GM19463 (cell line): ENCODE measurements around the gene PCDH15.
"Not testable (repeated sequence)": the region's sequence is repeated elsewhere in the genome, so short reads cannot be mapped to it uniquely, and the experiment has no call there.

Experiments used
- ATAC-seq: cut with Tn5 transposase; IDR thresholded peaks from one replicate; pipeline ENCODE4 v1.9.1; 2021; ENCODE audit warnings: mild to moderate bottlenecking, moderate library complexity; ENCODE audit not compliant: unreplicated experiment

Gene PCDH15

DNA sequence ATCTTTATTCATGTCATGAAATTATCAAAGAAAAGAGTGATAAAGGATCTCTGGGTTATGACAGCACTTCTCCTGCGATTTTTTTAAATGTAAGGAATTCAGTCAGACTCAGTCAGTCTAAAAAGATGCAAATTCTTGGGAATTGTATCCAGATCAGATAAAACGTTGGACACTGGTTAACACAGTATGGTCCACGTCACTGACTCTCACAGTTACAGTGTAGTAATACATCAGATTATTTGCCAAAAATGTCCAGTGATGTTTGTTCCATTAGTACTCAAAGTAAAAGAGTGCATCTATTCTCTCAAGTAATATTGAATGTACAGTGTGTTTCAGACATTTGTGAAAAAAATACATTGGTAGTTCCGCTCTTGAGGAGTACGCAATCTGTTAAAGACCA, 224.5 kb downstream of the PCDH15 start:
- no peak for ATAC-seq

DNA sequence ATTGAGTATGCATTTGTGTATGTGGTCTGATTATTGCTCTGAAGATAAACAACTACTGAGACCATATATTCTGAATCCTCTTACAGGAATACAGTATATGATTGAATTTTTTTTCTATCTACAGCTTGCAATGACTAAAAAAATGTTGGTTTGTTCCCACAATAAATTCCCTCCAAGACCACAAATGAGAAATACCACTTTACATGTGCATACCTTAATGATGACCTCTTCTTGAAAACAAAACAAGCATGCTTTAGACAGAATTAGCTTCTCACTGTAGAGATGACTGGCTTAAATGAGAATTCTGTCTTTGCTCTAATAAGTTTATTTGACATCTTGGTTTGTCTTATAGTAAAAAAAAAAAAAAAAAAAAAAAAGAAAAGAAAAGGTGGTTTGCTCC, 241.5 kb downstream of the PCDH15 start:
- ATAC-seq = no peak

DNA sequence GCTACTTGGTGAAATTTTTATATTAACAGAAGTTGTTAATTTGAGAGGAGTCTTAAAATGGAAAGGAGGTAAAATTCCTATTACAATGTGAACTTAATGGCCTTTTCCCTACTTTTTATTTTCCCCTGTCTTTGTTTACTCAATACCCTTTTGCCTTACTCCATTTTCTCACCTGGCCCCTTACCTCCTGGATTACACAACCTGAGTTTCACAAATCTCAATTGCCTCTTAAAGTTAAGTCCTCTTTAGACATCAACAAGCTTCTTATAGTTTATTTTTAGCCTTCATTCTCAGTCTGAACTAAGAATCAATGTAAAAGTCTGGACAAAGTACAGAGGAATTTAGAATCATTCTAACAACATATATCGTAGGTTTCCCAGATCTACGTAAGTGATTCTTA, 247.0 kb downstream of the PCDH15 start:
- no peak for ATAC-seq

DNA sequence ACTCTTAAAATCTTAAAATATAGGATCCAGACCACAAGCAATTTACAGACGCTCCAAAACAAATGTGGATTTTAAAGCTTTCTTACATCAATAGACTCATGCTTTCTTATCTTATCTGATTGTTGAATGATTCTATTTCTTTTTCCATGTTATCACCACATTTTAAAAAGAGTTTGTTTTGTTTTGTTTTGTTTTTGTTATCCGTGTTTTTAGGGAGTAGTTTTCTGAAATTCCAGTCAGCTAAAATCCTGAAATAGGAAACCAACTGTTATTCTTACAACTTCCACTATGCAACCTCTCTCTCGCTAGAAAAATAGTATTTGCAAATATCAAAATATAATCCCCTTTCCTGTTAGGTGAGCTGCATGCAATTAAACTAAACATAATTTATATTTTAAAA, 251.0 kb downstream of the PCDH15 start:
- no peak for ATAC-seq

DNA sequence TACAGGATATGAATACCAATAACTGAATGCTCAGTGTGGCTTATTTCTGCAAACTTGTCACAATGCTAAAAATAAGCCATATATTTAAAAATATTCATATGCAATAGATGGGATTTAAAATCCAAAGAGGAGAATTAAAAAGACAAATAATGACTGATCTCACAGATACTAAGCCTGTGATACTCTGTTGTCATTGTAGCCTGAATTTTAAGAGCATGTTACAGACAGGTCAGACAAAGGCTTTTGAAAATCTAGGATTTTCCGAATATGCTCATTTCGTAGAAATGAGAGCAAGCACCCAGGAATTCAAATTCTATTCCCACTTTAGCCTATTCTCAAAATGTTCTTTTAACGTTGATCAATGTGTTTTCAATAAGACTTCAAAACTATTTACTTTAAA, 269.7 kb downstream of the PCDH15 start:
- no peak for ATAC-seq

DNA sequence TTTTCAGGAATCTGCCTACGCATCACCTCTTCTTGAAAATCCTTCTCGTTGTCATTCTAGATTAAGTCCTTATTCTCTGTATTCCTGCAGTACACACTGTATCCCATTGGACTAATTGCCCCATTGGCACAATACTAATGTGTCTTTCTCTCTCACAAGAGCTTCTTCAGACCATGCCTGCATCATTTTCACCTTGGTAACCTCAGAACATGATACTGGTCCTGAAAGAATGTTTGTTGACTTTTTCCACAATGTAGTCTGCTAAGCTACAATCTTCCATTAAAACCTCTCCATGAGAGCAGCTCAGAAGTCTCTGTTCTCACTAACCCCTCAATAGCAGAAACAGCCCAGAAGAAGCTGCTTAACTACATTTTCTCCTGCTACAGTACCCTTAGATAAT, 270.7 kb downstream of the PCDH15 start:
- no peak for ATAC-seq

DNA sequence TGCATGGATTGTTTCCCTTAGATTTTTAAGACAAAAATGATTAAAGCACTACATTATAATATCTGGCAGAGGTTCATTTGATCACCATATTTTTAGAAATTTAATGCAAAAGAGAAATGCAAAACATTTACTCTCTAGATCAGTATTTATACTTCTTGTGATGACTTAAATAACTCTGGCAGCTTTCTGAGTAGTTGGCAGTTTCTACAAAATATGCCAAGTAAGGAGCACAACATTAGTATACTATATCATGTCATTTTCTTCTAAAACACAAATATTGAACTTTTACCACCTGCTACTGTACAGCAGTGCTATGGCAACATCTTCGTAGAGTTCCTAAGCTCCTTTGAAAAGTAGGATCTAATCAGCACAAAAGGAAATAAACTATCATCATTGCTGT, 275.2 kb downstream of the PCDH15 start:
- no peak for ATAC-seq

DNA sequence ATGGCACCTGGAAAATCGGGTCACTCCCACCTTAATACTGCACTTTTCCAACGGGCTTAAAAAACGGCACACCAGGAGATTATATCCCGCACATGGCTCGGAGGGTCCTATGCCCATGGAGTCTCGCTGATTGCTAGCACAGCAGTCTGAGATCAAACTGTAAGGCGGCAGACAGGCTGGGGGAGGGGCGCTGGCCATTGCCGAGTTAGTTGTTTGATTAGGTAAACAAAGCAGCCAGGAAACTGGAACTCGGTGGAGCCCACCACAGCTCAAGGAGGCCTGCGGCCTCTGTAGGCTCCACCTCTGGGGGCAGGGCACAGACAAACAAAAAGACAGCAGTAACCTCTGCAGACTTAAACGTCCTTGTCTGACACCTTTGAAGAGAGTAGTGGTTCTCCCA, 285.8 kb downstream of the PCDH15 start:
- not testable (repeated sequence) for ATAC-seq

DNA sequence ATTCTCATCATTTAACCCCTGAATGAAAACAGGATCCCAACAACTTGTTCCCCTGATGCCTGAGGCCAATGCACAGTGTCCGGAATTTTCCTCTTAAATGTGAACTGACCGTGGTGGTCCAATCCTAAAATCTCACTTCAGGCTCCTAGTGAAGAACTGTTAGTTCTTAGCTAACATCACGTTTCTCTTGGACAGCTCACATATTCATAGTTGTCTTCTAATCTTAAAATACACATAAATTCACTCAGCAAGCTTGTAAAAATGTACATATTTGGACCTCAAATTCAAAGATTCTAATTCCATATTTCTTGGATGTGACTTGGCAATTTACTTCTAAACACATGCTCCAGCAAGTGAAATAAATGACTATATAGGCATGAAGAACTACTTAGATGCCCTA, 297.2 kb downstream of the PCDH15 start:
- no peak for ATAC-seq

DNA sequence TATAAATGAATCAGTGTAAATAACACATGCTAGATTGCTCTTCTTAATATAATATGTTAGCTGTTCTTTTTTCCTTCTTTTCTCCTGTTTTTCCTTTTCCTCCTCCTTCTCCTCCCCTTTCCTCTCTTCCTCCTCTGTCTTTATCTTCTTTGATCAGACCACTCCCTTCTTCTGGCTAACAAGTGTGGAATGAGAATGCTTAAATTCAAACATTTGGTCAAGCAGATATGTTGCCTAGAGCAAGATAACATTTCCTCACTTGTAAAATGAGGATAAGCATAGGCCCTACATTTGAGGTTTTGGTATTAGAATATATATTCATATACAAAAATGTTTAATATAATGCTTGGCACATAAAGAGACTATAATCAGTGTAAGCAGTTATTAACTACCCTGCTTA, 299.1 kb downstream of the PCDH15 start:
- ATAC-seq = no peak

DNA sequence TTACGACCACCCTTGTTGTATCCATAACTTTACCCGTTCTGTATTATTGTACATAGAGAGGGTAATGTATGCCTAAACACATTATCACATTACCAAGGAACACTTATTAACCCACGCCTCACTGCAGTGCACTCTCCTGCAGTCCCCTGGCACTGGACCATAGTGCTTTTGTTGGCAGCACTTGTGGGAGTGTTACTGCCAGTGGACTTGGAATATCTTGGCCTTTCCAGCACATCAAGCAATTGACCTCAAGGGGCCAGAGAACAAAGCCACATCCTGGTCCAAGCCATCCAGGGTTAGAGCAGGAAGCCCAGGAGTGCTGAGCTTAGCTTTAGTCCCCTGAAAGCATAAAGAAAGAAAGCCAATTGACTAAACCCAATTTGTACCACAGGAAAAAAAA, 304.2 kb downstream of the PCDH15 start:
- ATAC-seq = no peak

DNA sequence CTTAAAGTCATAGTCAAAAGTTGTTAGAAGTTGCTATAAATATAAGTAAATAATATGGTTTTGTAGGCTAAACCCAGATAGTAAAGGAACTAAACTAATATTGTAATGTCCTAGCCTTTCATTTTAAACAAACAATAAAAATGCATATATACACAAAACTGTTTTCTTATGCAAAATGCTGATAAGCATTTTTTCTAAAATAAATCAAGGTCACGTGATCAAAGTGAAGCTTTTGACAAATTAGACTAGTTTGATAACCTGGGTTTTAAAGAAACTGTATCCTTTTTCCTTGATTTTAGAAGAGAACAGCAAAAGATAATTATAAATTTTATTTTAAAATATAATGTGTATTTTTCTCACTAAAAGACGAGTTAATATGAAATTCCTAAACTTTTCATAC, 313.3 kb downstream of the PCDH15 start:
- ATAC-seq = no peak

DNA sequence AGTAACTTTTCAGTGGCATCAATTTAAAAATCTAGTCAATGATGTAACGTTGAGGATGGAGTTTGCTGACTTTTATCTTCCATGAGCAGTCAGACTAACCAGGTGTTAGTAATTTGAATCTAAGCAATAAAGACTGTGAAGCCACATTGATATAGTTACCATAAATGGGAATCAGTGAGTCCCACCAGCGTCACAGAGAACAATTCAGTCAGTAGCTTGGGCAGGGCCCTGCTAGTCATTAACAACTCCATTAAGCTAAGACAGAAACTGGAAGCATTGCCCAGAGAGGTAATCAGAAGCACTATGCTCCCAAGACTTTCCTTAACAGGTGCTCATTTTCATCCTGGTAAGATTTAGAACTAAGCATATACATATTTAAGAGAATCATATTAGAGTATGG, 315.1 kb downstream of the PCDH15 start:
- no peak for ATAC-seq

DNA sequence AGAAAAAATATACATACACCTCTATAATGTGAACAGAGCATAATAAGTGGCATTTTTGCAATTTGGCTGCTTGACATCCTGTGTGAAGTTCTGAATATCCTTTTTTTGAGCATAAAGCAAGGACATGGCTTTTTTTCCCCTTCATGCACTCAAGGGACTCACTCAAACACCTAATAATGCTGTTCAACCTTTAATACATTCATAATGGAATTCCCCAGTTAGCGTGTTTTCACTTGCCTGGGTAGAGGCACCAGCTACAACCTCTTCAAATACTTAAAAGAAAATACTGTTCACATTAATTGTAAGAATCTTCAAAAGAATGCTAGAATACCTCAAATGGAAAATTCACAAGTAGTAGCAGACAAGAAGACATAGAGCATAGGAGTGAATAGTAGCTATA, 316.8 kb downstream of the PCDH15 start:
- ATAC-seq = no peak

DNA sequence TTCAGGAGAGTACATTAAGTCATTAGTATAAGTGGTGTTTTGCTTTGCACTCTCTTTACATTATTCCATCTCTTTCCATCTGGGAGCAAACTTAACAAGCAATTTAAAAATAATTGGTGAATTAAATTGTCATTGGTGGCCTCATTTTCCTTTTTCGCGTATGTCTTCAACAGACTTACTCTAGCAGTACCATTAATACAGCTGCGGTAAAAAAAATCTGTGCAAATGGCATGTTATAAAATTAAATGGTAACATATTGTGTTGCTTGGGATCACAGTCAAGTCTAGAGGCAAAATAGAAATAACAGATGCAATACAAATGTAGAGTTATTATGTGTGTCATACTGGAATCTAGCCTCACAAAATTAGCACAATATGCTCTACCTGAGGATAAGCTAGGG, 322.4 kb downstream of the PCDH15 start:
- ATAC-seq = no peak

DNA sequence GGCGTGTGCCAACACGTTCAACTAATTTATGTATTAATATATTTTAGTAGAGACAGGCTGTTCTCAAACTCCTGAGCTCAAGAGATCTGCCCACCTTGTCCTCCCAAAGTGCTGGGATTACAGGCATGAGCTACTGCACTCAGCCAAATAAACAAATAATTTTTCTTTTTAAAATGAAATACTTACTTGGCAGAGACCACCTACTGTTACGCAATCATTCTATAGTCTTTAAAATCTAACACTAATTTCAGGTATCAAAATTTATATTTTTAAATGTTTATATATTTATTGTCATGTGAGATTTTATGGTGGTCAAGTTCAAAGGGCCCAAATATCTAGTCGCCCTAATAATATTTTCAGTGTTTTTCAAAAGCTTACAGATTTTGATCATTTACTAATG, 323.3 kb downstream of the PCDH15 start:
- no peak for ATAC-seq

DNA sequence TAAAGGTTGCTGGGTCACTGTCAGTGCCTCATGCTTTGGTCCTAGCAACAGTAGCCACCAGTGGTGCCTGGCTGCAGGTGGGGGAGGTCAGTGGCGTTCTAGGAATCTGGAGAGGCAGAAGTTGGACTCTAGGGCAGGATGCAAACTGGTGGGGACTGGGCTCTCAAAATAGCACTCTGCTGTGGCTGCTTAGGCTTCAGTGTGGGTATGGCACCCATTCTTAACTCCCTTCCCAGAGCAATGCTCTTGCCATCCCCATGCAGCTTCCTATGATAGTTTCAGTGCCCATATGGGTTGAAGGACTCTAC, 330.8 kb downstream of the PCDH15 start:
- ATAC-seq = no peak

DNA sequence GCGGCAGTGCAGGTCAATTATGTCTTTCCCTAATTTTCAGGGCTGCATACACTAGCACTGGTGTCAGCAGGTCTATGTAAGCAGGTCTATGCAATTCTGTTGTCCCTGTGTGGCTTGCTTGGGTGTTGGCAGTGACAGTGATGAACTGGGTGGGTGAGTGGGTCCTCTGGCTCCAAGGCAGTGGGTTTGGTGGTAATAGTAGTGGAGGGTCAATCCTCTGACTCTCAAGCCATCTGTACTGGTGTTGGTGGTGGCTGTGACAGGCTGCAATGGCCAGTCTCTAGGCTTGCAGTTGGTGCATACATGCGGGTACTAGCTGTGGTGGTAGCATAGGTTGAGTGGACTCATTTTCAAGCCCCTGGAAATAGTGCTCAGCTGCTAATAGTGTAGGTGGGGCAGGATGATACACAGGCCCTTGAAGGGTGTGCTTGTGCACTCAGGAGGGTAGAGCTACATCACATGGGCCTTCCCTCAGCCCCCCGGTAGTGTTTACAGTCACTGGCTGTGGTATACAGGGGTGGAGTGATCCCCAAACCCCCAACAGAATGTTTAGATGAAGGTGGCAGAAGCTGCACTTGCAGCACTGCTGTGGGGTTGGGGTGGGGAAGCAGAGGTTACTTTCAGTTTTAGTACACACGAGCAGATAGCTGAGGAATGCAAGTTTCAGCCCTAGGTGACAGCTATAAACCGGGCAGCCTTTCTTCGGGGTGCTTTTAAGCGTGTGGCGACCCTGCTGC, 331.3 kb downstream of the PCDH15 start:
- ATAC-seq = no peak

DNA sequence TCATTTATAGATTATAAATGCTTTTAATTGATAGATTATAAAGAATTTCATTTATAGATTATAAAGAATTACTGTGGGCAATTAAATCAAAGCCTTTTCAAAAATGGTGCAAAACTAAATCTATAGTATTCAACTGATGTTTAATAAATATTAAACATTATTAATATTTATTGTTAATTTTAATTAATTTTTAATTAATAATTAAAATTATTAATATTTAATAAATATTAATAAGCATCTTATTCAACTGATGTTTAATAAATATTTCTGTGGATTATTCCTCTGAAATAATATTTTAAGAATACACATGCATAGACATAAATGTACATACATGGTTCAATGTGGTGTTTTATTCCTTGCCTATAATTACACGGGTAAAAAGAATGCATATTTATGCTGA, 346.8 kb downstream of the PCDH15 start:
- no peak for ATAC-seq

DNA sequence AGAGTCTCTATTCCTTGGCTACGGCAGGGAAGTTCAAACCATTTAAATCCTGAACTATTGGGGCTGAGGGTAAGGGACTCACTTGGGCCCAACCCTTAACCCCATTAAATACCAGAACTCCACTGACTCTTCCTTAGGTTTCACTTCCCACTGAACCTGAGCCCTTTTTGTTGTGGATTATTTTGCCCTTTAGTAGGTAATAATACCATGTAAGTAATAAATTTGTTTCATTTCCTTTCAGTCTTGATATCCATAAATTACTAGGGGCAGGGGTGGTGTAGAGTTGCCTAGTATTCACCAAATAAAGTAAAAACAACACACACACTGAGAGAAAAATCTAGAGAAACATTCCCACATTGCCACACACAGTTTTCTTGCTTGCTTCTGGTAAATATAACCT, 352.0 kb downstream of the PCDH15 start:
- no peak for ATAC-seq

DNA sequence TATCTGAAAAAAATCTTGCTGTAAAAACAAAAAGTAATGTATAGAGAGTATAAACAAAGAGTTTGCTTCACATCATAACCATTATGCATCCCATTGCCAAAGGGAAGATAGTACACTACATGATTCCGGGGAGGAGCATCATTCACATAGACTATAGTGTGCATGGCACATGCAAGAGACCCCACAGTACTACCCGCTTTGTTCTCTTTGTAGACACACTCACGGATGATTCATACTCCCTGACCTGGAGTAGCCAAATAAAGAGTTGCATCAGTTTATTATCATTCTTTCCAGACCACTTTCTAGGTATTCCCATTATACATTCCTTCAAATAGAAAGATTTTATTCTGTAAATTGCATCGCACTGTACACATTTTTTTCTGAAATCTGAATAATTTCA, 356.9 kb downstream of the PCDH15 start:
- no peak for ATAC-seq

DNA sequence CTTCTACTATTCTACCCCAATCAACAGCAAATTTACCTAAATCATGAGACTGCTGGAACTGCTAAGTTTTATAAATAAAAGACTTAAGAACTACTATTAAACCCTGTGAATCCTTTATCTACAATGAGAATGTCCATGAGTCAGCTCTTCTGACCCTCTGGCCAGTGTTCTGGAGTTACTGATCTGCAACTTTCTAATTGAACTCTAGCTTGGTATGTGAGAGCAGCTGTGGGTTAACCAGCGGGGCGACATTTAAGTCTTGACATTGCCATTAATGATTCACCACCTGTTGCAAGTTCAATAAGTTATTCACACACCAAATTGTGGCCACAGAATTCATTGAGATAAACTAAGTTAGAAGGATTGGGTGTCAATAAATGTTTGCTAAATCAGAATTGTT, 359.8 kb downstream of the PCDH15 start:
- no peak for ATAC-seq

DNA sequence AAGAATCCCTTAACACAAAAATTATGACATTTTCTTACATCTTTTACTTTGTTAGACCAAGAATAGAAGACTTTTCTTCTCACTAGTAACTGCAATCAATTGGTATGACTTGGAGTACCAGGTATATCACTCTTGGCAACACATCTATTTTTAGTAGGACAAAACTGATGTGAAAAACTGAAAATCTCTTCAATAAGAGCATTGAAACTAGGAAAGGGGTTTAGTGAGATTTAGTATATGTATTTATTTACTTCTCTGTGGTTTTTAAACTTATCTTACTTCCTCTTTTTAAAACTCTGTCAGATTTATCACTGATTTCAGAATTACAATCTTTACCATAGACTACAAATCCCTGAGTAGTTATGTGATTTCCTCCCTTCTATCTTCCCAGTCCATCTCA, 366.2 kb downstream of the PCDH15 start:
- ATAC-seq = peak; percentile 81

DNA sequence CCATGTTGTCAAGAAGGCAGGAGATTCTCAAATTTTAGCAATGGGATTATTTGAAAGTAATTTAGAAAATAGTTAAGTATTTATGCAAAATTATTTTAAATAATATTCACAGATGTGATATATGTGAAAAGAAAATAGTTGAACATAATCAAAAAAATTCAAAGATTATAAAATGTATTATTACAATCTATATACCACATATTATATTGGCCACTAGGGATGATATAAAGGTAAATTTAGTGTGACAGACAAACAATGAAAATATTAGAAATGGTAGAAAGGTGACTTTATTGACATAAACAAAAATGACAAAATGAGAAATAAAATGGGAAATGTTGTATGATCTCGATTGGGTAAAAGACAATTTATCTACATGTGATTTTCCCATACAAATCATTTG, 385.5 kb downstream of the PCDH15 start:
- ATAC-seq = no peak
